GDM1 (cell line): ENCODE data around the gene ARHGAP22.

Source experiments
- DNase-seq: peaks from one replicate; lab custom pipeline; 2025; lab: John Stamatoyannopoulos, UW

ARHGAP22 gene

DNA sequence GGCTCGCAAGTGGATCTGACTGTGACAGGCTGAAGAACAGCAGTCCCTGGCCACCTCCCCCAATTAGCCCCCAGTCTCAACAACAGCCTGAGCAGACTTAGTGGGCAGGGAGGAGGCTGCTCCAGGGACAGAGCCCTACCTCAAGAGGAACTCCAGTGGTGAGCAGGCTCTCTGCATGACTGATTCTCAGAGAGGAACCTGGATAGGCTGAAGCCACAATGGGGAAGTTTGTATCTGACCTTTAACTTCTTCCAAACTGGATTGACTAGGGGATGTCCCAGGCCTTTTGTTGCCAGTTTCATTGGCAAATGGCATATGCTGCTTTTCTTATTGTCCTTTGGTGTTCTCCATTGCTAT, 93.0 kb downstream of the ARHGAP22 start:
- peak; percentile 92 for DNase-seq

- no peak for DNase-seq
Observed at GRCh38 chr10:48511066-48511874, 93.6 kb downstream of the ARHGAP22 start.

DNA sequence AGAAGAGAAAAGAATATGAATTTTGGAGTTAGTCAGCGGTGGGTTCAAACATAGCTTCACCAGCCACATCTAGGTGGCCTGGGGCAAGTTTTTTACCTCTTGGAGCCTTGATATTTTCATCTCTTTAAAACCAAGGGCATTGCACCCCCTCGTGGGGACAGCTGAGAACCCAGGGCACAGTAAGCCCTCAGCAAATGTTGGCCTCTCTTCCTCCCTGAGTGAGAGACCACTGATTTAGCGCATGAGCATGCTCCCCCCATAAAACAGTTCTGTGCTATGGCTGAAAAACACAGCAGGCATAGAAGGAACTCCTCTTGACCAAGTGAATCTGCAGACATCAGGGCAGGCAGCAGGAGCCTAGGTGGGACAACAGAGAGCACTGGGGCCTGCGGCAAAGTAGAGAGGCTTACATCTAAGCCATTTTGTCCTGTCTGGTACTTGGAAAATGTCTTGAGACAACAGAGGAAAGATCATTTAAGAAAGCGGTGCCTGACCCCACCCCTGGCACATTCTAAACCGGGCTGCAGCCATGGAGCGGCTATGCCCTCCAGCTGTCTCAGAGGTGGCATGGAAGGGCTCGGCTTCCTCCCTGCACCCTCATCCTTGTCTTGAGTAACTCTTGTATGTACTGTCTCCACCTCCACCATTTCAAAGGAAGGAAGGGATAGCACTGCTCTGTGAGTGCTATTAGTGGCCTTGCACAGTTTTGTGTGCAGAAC, 94.7 kb downstream of the ARHGAP22 start:
- no peak for DNase-seq

GRCh38 chr10:48508791-48509772, 95.8 kb downstream of the ARHGAP22 start:
- no peak for DNase-seq

DNA sequence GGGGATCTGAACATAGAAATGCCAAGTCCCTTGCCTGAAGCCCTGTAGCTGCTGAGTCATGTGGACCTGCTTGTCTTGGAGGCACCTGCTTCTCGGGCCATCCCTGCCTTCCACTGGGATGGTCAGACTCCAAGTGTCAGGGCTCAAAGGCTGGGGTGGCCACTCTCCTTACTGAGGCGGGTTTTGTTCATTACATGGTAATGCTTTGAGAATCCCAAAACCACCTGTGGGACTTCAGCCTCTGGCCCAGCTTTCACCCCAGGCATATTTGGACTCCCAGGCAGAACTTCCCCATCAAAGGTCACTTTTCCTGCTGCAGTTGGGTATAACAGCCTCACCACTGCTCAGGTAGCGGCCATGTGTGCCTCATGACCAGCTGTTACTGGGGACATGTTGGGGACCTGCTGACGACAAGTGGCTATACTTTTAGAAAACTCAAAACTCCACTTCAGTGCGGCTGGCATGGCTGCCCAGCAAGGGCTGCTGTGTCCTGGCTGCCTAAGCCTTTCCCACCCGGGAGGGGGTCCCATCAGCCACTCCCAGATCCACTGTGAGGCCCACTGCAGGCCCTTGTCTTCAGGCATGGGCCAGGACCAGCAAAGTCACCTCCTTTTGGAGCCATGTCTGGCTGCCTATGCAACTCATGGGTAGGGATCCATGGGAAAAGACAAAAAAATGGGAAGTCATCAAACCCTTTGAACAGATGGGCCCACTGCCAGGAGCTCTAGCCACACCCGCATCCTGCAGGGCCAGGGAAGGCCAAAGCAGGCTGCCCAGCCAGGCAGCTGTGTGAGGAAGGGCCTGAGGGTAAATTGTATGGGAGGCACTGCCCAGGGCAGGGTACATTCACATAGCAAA, 96.7 kb downstream of the ARHGAP22 start:
- no peak for DNase-seq

GRCh38 chr10:48507494-48507893, 97.4 kb downstream of the ARHGAP22 start:
- DNase-seq = no peak

DNA sequence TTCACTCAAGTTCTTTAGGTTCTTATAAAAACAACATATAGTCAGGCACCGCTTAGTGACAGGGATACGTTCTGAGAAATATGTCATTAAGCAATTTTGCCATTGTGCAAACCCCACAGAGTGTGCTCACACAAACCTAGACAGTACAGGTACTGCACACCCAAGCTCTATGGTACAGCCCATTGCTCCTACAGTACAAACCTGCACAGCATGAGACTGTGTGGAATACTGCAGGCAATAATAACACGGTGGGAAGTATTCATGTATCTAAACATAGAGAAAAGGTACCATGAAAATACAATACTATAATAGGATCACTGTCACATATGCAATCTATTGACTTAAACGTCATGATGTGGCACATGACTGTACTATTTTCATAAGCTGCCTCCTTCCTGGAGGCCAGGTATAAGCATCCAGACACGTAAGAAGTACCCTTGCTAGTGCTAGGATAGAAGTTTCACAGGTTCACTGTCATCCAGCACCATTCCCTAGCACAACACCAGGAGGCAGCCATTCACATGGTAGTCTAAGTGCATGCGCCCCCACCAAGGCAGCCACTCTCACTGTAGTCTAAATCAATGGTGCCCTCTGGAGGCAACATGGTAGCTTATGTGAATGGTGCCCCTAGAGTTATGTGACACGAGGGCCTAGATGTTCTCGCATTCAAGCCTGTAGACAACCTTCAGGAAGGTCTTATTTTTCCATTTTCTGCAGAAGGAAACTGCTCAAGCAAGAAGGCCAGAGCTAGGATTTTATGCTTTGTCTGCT, 98.5 kb downstream of the ARHGAP22 start:
- DNase-seq = peak; percentile 78

GRCh38 chr10:48505394-48506112, 99.3 kb downstream of the ARHGAP22 start:
- peak; percentile 72 for DNase-seq

DNA sequence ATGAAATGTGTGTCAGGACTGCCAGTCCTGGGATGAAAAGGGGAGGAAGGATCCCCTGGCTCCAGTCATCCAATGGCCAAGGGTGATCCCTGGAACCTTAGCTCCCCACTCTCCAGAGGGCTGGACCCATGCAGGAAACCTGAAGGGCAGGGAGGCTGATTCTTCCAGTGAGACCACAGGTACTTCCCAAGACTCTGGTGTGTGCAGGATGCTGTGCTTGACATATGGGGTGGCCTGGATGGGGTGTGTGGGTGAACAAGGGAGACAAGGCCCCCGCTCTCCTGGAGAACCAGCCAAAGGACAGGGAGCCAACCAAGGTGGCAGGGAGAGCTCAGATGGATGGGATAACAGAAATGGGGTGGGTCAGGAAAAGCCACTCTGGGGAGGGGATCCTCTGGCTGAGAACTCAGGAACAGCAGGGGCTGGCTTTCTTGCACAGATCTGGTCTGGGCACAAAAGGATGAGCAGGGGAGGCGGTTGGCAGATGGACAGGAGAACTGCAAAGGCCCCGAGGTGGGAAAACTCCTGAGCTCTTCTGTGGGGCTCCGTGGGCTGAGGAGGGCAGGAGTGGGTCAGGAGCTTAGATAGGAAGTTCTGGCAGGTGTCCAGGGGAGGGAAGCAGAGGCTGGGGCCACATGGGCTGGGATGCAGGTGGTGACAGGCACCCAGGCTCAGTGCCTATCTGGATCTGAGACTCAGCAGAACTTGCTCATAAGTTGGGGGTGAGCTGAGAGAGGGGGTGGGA, 100.6 kb downstream of the ARHGAP22 start:
- DNase-seq = no peak

GRCh38 chr10:48503293-48503911, 101.5 kb downstream of the ARHGAP22 start:
- DNase-seq = no peak

- DNase-seq = no peak
Observed at GRCh38 chr10:48502791-48503190, 102.1 kb downstream of the ARHGAP22 start.

- no peak for DNase-seq
Observed at GRCh38 chr10:48501787-48502771, 102.8 kb downstream of the ARHGAP22 start.

DNA sequence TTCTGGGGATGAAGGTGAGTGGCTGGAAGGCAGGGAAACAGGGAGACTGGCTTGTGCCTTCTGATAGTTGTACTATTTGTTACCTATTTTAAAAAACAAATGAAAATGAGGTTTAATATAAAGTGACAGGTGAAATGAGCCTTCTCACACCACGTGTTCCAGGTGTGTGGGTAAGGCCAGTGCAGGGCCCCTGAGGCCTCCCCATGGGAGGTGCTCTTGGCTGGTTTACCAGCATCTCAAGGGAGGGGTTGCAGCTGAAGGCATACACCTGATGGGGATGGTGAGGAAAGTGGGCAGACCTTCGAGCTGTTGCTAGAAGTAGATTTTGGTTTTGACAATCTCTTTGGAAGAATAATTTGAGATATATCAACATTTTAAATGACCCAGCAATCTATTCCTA, 103.6 kb downstream of the ARHGAP22 start:
- DNase-seq = no peak

DNA sequence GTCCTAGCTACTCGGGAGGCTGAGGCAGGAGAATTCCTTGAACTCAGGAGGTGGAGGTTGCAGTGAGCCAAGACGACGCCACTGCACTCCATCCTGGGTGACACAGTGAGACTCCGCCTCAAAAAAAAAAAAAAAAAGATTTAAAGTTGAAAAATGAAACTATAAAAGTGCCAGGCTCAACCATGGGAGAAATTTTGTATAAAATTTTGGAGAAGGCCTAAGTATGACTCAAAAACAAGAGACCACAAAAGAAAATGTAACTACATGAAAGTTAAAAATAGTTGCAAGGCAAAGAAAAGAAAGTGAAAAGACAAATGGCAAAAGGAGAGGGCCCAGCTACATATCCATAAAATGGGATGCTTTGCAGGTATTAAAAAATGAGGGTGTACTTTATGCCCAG, 104.1 kb downstream of the ARHGAP22 start:
- no peak for DNase-seq

DNA sequence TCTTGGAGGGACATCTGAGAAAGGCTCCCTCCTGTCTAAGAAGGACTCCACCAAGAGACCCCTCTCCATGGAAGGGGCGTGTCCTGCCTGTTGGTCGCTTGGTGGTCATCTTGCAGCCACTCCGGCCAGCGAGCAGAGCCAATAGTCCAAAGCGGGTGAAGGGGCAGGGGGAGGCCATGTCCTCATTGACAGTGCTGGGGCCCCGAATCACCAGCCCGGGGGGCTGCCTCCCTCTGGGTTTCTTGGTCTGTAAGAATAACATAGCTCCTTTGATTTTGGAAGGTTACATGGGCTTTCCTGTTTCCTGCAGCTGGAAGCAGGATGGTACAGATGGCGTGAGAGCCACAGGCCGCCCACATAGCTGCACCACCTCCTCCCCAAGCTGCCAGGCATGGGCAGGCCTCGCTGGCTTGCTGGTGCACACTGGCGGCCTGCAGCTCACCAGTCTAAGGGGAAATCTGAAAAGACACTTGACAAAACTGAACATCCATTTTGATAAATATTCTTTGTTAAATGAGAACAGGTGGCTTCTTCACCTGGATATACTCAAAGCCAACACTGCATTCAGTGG, 105.8 kb downstream of the ARHGAP22 start:
- DNase-seq = no peak

GRCh38 chr10:48497780-48498770, 106.8 kb downstream of the ARHGAP22 start:
- no peak for DNase-seq
